ENCODE data around the gene HTR4. TPM values are rescaled to one million over a fixed set of nuclear protein-coding genes. Genes with fewer than 3 reads are reported as not detected.

HTR4 gene
- total RNA-seq, 2 donors from 2014 or later: 4.3 to 7.9 TPM

GRCh38 chr5:148660346-148660660 is 6.0 kb upstream of the HTR4 start:
- Histone ChIP-seq H3K27ac (peak overlapping the region; percentile 37 to 67), H3K4me3 (no peak overlapping the region), H3K9me3 (no peaks in the 10 kb centered on the region), H3K4me1 (peaks cover 0 to 16% of the 10 kb centered on the region in 2 donors), H3K27me3 (no peaks in the 10 kb centered on the region), H3K36me3 (no peaks in the 10 kb centered on the region)
- TF ChIP-seq CTCF (IDR thresholded peaks at IDR 0.05): no peak
- DNase-seq (ENCODE audit: low spot score): no peak

GRCh38 chr5:148659641-148660345 is 5.5 kb upstream of the HTR4 start:
- peaks cover 0 to 16% of the 10 kb centered on the region in 2 donors for H3K4me1 ChIP-seq

GRCh38 chr5:148653291-148653835 is 964 bp downstream of the HTR4 start:
- Histone ChIP-seq H3K27ac (peak overlapping the region; percentile 84 to 87), H3K27me3 (no peaks in the 10 kb centered on the region), H3K4me3 (peak overlapping the region; percentile 54 to 67), H3K36me3 (no peaks in the 10 kb centered on the region), H3K4me1 (no peaks in the 10 kb centered on the region), H3K9me3 (no peaks in the 10 kb centered on the region)
- DNase-seq (ENCODE audit: low spot score): no peak
- TF ChIP-seq CTCF (IDR thresholded peaks at IDR 0.05): no peak

More at GRCh38 chr5:148659641-148660345, 5.5 kb upstream of the HTR4 start:
- no peak for TF ChIP-seq CTCF (IDR thresholded peaks at IDR 0.05)
- Histone ChIP-seq H3K9me3 (no peaks in the 10 kb centered on the region), H3K36me3 (no peaks in the 10 kb centered on the region), H3K4me3 (no peak overlapping the region), H3K27ac (peak overlapping the region; percentile 37 to 67), H3K27me3 (no peaks in the 10 kb centered on the region)
- no peak for DNase-seq (ENCODE audit: low spot score)

- DNase-seq (ENCODE audit: low spot score): no peak
- Histone ChIP-seq H3K36me3 (no peaks in the 10 kb centered on the region), H3K27ac (peak overlapping the region in 1 of 2 donors; percentile 7), H3K4me3 (no peak overlapping the region), H3K9me3 (no peaks in the 10 kb centered on the region), H3K4me1 (no peaks in the 10 kb centered on the region), H3K27me3 (no peaks in the 10 kb centered on the region)
- no peak for TF ChIP-seq CTCF (IDR thresholded peaks at IDR 0.05)
Measured at GRCh38 chr5:148651528-148651927, 2.8 kb downstream of the HTR4 start.

GRCh38 chr5:148645527-148645926 is 8.8 kb downstream of the HTR4 start:
- Histone ChIP-seq H3K9me3 (no peaks in the 10 kb centered on the region), H3K4me1 (no peaks in the 10 kb centered on the region), H3K4me3 (no peak overlapping the region), H3K27ac (no peak overlapping the region), H3K27me3 (no peaks in the 10 kb centered on the region), H3K36me3 (no peaks in the 10 kb centered on the region)
- no peak for DNase-seq (ENCODE audit: low spot score)
- TF ChIP-seq CTCF (IDR thresholded peaks at IDR 0.05): no peak

- Histone ChIP-seq H3K4me3 (no peak overlapping the region), H3K4me1 (no peaks in the 10 kb centered on the region), H3K27me3 (no peaks in the 10 kb centered on the region), H3K9me3 (no peaks in the 10 kb centered on the region), H3K36me3 (no peaks in the 10 kb centered on the region), H3K27ac (no peak overlapping the region)
- TF ChIP-seq CTCF (IDR thresholded peaks at IDR 0.05): no peak
- DNase-seq (ENCODE audit: low spot score): no peak
Measured at GRCh38 chr5:148641735-148642134, 12.6 kb downstream of the HTR4 start.
